HEK293 (cell line): Measurements from ENCODE around the gene GRAMD1B.

Experiments used
- TF ChIP-seq, protein P1 (sequence below): fragments of 450-650 bp; formaldehyde crosslinking; IDR thresholded peaks from 2 replicates; pipeline ENCODE4 v1.5.1; 2016; ENCODE audit warnings: missing biosample characterization, missing genetic modification characterization
- TF ChIP-seq, protein P2 (sequence below): fragments of 450-650 bp; formaldehyde crosslinking; IDR thresholded peaks from 2 replicates; pipeline ENCODE4 v1.5.1; 2016; ENCODE audit warnings: missing biosample characterization, missing genetic modification characterization

DNA sequence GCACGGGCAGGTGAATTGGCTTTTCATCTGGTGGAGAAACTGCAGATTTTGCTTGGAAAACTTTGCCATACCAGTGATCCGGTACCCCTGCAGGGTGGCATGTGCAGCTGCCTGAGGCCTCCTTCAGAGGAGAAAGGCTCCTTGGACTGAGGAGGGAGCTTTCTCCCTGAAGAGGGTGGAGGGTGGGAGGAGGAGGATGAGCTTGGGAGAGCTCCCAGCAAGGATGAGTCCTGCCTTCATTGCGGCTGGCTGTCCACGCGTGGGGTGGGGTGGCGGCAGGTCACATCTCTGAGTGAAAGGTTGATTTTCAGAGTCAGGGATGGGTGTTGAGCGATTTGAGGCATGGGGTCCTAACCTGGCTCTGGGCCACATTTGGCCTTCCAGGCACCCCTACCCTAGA lies 96.8 kb downstream of the GRAMD1B start:
- TF ChIP-seq, protein P1, sequence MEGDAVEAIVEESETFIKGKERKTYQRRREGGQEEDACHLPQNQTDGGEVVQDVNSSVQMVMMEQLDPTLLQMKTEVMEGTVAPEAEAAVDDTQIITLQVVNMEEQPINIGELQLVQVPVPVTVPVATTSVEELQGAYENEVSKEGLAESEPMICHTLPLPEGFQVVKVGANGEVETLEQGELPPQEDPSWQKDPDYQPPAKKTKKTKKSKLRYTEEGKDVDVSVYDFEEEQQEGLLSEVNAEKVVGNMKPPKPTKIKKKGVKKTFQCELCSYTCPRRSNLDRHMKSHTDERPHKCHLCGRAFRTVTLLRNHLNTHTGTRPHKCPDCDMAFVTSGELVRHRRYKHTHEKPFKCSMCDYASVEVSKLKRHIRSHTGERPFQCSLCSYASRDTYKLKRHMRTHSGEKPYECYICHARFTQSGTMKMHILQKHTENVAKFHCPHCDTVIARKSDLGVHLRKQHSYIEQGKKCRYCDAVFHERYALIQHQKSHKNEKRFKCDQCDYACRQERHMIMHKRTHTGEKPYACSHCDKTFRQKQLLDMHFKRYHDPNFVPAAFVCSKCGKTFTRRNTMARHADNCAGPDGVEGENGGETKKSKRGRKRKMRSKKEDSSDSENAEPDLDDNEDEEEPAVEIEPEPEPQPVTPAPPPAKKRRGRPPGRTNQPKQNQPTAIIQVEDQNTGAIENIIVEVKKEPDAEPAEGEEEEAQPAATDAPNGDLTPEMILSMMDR (tag by site-specific recombination) = no peak
- TF ChIP-seq, protein P2, sequence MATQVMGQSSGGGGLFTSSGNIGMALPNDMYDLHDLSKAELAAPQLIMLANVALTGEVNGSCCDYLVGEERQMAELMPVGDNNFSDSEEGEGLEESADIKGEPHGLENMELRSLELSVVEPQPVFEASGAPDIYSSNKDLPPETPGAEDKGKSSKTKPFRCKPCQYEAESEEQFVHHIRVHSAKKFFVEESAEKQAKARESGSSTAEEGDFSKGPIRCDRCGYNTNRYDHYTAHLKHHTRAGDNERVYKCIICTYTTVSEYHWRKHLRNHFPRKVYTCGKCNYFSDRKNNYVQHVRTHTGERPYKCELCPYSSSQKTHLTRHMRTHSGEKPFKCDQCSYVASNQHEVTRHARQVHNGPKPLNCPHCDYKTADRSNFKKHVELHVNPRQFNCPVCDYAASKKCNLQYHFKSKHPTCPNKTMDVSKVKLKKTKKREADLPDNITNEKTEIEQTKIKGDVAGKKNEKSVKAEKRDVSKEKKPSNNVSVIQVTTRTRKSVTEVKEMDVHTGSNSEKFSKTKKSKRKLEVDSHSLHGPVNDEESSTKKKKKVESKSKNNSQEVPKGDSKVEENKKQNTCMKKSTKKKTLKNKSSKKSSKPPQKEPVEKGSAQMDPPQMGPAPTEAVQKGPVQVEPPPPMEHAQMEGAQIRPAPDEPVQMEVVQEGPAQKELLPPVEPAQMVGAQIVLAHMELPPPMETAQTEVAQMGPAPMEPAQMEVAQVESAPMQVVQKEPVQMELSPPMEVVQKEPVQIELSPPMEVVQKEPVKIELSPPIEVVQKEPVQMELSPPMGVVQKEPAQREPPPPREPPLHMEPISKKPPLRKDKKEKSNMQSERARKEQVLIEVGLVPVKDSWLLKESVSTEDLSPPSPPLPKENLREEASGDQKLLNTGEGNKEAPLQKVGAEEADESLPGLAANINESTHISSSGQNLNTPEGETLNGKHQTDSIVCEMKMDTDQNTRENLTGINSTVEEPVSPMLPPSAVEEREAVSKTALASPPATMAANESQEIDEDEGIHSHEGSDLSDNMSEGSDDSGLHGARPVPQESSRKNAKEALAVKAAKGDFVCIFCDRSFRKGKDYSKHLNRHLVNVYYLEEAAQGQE = no peak
